Astrocyte of the cerebellum (primary cell): ENCODE data around the gene THOP1.

ENCODE experiments used
- DNase-seq: peaks from one replicate; pipeline ENCODE4 v3.0.0-alpha.2; 2011; ENCODE audit warnings: low read depth
- H3K4me3 ChIP-seq: 2 replicates; pipeline ENCODE4 v1.5.1; 2011; ENCODE audit warnings: mild to moderate bottlenecking, low read depth, low read length, moderate library complexity
- CTCF ChIP-seq: IDR thresholded peaks from 2 replicates; pipeline ENCODE4 v1.5.1; 2012; ENCODE audit warnings: low read length, low read depth, moderate library complexity, mild to moderate bottlenecking; ENCODE audit errors: missing control alignments
- in situ Hi-C: cut with HindIII; loops from 2 replicates; pipeline ENCODE4 v1.10.0; 2017; ENCODE audit warnings: low sequenced_read_pairs

Gene THOP1

GRCh38 chr19:2822846-2823245 lies 37.5 kb downstream of the THOP1 start:
- in situ Hi-C loops, result no loop called here
- no peak for DNase-seq
- no peak for TF ChIP-seq CTCF
- H3K4me3 ChIP-seq, result no peak overlapping the region

GRCh38 chr19:2823646-2824045 lies 38.3 kb downstream of the THOP1 start:
- H3K4me3 ChIP-seq, result no peak overlapping the region
- TF ChIP-seq CTCF, result no peak
- DNase-seq, result no peak
- in situ Hi-C loops, result no loop called here

GRCh38 chr19:2824129-2824528 lies 38.8 kb downstream of the THOP1 start:
- no peak for TF ChIP-seq CTCF
- no peak for DNase-seq
- no peak overlapping the region for H3K4me3 ChIP-seq
- in situ Hi-C loops, result no loop called here

DNA sequence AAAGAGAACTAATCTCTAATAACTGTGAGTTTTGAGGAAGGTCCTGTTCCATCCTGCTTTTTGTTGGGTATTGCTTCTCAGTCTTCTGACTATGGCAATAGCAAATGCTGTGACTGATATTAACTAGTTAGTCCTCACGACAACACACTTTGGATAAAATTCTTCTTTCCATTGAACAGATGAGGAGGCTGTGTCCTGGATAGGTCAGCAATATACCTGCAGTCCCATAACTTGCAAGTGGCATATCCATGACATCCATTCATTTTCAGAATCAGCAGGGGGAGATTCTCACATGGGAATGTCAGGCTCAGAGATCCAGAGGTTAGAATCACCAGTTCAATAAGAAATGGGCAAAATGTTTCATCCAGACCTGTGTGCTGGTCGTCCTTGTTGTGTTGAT lies 41.7 kb downstream of the THOP1 start:
- no peak for TF ChIP-seq CTCF
- no peak overlapping the region for H3K4me3 ChIP-seq
- in situ Hi-C loops, result no loop called here
- no peak for DNase-seq

DNA sequence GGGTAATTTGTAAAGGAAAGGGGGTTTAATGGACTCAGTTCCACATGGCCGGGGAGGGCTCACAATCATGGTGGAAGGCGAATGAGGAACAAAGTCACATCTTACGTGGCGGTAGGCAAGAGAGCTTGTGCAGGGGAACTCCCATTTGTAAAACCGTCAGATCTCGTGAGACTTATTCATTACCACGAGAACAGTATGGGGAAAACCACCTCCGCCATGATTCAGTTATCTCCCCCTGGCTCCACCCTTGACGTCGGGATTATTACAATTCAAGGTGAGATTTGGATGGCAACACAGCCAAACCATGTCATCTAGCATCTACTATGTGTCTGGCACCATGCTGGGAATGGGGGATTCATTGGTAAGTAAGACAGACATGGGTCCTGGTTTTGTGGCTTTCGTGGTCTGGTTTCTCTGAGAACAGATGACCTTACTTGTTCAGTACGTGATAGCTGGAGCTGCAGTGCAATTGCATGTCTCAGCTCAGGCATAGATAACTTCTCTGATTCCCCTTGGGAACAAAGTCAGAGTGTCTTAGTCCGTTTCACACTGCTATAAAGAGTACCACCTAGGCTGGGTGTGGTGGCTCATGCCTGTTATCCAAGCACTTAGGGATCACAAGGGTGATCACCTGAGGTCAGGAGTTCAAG lies 42.7 kb downstream of the THOP1 start:
- H3K4me3 ChIP-seq, result no peak overlapping the region
- in situ Hi-C loops, result no loop called here
- no peak for DNase-seq
- TF ChIP-seq CTCF, result no peak

- DNase-seq, result no peak
- no peak overlapping the region for H3K4me3 ChIP-seq
- in situ Hi-C loops, result no loop called here
- no peak for TF ChIP-seq CTCF
Measured at GRCh38 chr19:2834294-2834871, 49.1 kb downstream of the THOP1 start.
